H4 (cell line): Measurements from ENCODE around the gene ALOXE3. TPM values are rescaled to one million over a fixed set of nuclear protein-coding genes. Genes with fewer than 3 reads are reported as not detected.
"Not testable (repeated sequence)": the region's sequence is repeated elsewhere in the genome, so short reads cannot be mapped to it uniquely, and the experiment has no call there.

Experiments used
- DNase-seq: peaks from one replicate; pipeline ENCODE4 v3.0.0-alpha.2; 2015; ENCODE audit warnings: low spot score
- total RNA-seq: library from RNA; depleted of rRNA; stranded (reverse); fragments of >200 nt; shearing (Covaris generic); gene quantifications from 2 replicates; pipeline ENCODE4 v1.2.3, GENCODE V29; 2014

ALOXE3 gene
- total RNA-seq, 1 experiment from 2014 or later: not detected

DNA sequence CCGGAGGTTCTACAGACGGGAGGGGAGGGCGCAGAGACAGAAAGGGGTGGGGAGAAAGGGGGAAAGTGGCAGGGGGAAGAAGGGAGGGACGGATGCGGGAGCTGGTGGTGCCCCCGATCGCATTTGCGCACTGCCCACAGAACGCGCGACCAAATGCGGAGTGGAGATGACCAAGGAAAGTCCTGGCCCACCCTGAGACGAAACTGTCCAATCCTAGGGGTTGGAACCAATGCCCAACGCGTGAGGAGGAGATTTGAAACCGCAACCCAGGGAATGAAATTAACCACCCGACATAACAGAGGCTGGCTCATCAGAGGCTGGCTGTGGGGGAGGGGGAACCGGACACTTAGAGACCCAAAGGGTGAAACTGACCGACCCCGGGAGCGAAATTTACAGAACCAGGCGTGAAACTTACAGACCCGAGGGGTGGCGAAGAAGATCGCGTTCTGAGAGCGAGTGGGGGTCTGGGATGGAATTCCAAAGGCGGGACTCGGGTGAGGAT is 4.2 kb upstream of the ALOXE3 start:
- DNase-seq: no peak

DNA sequence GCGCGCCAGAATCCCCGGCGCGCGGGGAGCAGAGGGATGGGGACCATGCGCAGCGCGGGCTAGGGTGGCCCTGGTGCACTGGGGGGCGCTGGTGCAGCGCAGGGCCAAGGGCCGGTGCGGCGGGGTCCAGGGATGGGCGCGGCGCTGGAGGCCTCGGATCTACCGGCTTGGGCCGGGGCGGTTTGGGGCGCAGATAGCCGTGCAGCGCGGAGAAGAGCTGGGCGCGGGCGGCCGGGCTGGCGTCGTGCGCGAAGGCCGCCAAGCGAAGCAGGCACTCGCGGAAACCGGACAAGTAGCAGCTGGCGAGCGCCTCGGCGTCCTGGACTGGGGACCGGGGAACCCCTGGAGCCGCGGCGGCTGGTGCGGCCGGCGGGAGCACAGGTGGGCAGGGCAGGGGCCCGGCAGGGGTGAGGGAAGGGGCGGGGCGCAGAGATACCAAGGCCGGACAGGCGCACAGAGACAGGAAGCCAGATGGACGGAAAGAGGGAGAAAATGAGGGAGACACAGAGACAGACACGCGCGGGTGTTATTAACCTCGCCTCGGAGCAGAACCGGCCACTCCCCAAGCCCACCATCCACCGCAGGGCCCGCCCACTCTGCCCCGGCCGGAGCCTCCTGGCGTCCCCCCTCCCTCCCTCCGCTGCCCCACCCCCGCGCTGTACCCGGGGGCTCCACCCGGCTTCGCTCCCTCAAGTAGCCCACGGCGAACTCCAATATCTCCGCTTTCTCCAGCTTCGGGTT is 3.5 kb upstream of the ALOXE3 start:
- DNase-seq: no peak

DNA sequence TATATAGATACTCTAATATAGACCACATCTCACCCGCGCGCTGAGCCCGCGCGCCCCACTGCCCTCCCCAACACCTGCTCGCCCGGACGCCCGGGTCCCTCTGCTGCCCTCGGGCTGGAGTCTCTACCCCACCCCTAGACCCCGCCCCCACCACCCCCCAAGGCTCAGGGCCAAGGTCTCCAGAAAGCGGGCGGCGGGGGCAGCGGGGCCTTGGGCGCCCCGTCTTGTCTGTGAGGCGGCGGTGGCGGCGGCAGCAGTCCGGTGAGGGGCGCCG is 3.0 kb upstream of the ALOXE3 start:
- DNase-seq: no peak

DNA sequence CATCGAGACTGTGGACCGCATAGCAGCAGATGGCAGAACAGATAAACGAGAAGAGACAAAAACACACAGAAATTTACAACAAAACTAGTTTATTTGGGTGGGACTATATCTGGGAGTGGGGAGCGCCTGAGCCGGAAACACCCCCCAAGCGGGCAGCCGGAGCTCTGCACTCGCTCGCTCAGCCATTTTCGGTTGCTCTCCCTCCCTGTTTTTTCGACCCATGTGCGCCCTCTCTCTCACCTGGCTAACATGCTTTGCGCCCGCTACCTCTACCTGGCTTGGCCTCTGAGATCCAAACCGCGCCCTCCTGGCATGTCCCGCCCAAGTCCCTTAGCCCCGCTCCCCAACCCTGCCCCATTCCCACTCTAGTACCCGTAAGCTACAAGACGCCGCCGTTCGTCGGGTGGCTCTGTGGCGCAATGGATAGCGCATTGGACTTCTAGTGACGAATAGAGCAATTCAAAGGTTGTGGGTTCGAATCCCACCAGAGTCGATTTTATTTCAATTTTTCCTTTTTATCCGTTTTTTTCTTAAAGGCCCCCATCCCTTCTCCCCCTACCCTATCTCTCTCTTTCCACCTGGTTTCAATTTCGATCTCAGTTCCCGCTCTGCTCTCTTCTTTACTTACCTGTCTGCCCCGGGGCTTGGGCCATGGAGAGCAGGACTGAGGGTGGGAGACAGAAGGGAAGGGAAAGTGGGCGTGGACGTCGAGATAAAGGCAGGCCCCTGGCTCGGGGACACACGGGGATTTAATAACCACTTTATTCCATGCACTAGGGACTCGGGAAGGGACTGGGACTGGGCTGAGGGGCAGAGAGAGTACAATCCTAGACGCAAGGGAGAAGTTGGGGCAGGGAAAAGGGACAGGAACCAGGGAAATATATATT is 2.4 kb upstream of the ALOXE3 start:
- DNase-seq: peak; percentile 60

DNA sequence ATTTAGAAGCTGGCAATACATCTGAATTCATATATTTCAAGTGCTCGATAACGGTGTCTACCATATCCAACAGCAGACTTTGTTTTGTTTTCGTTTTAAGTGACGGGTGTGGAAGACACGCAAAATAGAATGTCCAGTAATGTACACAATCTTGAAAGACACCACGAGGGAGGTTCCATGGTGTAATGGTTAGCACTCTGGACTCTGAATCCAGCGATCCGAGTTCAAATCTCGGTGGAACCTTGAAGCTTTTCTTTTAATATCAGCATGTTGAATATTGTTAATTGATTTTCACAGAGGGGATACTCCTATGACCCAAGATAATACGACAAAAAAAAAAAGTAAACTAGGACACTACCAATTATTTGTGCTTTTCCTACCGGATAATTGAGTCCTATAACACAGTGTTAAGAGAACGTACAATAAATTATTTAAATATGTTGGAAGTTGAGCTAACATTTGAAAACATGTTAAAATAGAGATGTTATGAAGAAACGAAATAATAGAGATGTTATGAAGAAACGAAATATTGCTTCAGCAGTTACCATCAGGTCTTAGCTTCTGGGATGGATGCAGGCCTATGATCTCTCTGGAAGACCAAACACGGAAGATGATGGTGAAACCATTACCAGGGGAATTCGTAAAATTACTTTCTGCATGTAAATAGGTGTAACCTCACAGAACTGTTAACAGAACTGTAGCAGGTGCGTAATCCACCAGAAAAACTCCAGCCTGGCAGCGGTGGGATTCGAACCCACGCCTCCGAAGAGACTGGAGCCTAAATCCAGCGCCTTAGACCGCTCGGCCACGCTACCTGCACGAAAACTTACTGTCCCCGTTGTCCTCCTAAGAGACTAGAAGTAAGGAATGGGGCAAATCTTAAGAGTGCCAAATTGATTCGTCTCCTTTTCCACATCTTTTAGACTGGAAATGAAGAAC is 1.5 kb upstream of the ALOXE3 start:
- peak; percentile 87 for DNase-seq

DNA sequence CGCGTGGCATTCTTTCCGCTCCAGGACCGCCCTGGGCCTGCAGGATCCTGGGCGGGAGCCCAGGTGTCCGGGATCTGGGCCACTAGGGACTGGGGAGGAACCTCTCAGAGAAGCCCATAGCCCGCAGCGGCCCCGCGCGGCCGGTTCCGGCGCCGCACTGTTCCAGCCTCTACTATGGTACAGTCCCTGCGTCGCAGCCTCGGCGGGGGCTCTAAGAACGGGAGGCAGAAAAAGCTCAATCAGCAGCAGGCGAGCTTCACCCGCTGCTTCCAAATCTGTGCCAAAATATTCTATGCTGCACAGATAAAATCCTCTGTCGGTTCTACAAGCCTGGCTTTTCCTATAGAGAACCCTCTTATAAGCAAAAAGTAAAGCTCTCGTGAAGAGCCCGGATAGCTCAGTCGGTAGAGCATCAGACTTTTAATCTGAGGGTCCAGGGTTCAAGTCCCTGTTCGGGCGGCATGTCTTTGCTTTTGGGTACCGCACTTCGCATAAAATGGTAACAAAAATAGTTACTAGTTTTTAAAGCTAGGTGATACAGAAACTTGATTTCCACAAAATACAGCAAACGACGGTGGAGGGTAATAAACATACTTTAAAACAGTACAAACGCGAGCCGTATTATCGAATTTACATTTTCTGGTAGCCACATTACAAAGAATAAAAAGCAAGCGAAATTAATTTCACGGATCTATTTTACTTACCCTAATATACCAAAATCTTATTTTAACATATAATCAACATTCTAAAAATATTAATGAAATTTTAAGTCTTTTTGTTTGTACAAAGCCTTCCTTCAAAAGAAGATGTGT is 661 bp upstream of the ALOXE3 start:
- DNase-seq: peak; percentile 55

DNA sequence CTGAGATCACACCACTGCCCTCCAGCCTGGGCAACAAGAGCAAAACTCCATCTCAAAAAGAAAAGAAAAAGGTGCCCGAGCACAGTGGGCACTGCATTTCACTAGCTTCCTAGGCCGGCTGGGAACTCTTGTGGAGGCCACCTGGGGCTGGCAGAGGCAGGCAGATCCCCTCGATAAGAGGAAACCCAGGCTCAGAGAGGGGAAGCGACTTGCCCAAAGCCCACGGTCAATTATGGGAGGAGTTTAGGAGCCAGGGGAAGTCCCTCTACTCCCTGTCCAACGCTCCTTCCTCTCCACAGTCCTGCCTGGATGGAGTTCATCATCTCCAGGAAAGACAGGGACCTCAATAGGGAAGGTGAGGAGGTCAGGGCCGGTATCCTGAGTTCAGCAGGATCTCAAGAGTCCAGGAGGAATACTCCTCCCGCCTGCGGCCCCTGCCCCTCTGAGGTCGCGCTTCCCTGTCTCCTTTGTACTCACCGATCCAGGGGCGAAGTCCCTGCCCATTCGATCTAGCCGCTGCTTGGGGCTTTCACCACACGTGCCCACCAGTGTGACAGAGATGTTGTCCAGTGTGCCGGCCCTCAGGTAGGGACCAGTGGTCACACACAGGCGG is 841 bp downstream of the ALOXE3 start:
- DNase-seq: no peak

DNA sequence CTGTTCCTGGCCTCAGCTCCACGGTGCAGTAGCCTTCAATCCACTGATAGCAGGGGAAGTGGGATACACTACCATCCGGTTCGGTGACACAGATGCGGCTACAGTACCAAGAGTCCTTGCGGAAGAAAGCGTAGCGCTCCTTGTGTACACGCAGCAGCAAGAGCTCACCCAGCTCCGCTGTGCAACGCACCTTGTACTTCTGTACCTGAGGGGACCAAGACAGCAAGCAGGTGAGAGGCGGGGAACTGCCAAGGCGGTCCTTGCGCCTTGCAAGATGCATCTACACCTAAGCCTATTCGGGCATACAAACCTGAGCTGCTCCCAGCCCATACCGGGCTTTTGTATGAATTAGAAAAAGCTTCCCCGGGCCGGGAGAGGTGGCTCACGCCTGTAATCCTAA is 1.5 kb downstream of the ALOXE3 start:
- DNase-seq: no peak

DNA sequence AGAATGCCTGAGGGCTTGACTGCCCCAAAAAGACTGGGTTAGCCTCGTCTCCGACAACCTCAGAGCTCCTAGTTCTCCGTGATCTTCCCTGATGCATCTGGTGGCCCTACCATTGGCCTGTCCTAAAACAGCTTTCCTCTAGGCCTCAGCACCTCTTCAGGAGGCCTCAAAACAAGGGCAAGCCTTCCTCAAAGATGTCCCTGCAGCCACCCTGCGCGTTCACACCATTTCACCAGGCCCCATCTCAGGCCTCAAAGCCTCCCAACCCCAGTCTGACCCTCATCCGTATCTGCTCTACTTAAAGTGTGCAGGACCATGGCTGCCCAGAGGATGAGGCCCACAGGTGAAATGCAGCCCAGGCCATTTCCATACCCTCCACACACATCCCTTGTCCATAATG is 7.4 kb downstream of the ALOXE3 start:
- no peak for DNase-seq

DNA sequence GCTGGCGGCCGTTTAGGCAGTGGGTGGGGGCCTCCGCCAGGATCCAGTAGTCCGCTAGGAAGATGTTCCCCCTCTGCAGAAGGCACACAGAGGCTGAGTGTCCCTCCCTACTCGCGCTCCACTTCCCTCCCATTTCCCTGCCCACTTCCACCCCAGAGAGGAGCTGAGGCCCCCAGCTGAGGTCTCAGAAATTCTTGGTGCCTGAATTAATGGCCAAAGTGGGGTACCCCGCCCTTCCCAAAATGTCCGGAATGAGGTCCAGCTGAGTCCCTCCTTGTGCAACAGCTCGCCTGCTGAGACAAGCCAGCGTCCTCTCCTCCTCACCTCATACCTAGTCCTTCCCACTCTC is 7.9 kb downstream of the ALOXE3 start:
- DNase-seq: no peak

DNA sequence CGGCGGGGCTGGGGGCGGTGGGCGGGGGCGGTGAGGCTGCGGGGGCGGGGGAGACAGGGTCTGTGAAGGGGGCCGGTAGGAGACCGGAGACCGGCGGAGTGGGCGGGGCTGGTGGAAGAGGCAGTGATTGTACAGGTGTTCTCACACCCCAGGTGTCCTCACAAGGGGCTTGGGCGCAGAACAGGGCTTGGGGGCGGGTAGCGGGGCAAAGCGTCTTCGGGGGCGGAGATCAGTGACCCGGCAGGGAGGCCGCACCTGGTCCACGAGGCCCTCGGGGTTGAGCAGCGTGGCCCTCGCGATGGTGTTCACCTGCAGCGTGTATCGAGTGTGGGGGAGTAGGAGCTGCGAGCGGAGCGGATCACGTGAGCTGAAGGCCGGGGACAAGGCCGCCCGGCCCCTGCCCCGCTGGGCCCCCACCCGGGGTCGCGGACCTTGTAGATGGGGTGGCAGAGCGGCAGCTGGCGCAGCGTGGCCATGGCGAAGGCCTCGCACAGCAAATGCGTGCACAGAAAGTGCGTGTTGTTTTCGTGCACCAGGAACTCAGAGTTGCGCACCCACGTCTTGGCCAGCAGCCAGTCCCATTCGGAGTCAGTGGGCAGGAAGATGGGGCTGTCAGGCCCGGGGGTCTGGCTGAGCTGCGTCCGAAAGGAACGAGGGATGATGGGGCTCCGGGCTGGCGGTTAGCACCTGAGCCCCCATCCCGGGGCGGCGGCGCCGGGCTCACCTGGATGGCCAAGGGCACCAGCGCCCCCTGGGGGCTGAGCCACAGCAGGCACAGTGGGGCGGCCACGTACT is 8.5 kb downstream of the ALOXE3 start:
- no peak for DNase-seq

DNA sequence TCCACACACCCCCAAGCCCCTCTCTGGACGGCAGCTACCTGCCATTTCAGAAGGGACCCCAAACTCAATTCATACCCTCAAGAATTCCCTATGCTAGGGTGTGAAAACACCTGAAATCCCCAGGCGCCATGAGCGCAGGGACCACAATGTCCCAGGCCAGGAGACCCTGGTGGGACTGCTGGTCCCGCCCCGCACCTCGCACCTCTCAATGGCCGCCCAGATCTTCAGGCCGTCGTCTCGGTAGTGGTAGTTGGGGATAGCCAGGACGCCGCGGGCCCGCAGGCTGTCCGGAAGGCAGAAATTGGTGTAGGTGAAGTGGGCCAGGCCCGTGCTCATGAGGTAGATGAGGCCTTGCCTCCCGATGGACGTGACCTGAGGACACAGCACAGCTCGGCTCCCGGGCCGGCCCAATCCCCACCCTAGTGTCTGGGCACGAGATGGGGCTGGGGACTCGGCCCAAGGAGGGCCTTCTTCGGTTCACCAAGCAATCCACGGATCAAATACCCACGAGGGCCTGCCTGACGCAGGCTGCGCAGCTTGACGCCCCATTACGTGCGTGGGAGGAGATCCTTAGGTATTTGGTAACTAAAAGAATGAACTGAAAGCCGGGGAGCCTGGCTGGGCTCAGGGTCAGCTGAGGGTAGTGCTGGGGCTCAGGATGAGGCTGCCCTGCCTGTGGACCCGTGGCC is 9.2 kb downstream of the ALOXE3 start:
- no peak for DNase-seq

DNA sequence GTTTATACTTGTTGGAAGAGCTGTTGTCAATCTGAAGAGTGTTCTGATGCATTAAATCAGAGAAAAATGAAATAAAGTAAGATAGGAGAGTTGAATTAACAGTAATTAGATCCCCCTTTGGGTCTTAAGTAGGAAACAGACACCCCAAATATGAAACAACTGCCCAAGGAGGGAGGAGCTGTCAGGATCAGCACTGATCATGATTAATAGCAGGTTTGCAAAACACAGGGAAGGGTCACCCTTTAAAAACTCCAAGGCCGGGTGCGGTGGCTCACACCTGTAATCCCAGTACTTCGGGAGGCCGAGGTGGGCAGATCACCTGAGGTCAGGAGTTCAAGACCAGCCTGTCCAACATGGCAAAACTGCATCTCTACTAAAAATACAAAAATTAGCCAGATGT is 11.3 kb downstream of the ALOXE3 start:
- not testable (repeated sequence) for DNase-seq

DNA sequence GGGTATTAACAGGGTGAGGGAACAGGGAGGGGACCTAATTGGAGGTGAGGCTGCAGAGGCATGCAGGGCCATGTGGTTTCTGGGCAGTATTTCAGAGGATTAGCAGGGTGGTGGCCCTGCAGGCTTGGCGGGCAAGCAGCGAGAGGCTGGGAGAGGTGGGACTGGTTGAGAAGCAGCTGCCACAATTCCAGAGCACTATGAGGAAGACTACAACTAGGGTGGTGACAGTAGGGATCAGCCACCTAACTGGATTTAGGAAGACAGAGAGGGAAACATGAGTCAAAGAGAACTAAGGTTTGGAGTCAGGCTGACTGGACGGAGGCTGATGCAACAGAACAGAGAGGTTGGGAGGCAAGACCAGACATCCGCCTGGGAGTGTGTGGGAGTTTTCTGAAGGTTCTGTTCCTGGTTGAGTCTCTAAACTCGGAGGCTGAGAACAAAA is 12.3 kb downstream of the ALOXE3 start:
- no peak for DNase-seq

DNA sequence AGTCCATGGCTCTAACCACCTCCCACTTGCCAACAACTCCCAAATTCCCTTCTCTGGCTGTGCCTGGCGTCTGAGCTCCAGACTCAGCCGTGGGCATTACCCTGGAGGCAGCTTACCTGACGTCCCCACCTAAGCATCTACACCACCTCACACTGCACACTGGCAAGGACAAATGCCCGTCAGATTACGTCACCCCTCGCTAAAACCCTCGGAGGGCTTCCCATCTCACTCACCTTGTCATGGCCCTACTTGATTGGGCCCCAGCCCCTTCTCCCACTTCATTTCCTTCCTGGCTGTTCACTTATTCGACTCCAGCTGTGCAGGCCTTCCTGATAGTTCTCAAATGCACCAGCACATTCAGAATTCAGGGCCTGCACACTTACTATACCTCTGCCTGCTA is 13.4 kb downstream of the ALOXE3 start:
- no peak for DNase-seq

DNA sequence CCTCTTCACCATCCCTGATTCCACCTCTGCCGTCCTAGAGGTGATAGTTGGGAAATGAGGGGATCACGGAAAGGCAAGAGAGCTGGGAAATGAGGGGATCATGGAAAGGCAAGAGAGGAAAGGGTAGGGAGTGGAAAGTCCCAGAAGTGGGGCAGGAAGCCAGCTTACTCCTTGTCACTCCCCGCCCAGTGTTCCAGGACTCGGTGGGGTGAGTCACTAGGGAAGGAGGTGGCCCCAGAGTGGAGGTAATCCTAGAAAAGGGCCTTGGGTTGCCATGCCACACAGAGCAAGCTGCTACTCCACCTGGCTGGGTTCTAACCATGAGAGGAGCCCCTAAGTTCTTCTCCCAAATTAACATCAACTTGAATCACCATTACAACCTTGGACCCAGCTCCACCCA is 14.8 kb downstream of the ALOXE3 start:
- DNase-seq: no peak

DNA sequence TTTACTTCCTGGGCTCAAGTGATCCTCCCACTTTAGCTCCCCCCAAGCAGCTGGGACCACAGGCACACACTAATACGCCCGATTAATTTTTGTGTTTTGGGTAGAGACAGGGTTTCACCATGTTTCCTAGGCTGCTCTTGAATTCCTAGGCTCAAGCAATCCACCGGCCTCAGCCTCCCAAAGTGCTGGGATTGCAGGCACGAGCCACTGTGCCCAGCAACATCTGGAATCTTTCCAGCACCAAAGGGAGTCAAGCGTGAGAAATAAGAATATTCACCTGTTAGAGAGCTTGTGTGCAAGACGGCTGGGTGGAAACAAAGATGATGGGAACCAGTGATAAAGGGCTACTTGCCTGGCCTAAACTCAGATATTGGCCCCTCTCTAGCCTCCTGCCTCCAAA is 16.6 kb downstream of the ALOXE3 start:
- DNase-seq: no peak

DNA sequence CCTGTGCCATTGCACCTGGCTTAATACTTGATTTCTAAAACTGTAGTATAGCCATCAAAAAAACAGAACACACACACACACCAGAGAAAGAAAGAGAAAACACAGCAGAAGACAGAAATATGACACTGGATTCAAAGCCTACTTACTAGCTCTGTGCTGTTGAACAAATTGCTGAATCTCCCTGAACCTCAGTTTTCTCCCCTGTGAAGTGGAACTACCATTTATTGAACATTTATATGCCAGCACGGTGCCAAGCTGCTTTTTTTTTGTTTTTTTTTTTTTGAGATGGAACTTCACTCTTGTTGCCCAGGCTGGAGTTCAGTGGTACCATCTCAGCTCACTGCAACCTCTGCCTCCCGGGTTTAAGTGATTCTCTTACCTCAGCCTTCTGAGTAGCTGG is 17.6 kb downstream of the ALOXE3 start:
- DNase-seq: no peak

DNA sequence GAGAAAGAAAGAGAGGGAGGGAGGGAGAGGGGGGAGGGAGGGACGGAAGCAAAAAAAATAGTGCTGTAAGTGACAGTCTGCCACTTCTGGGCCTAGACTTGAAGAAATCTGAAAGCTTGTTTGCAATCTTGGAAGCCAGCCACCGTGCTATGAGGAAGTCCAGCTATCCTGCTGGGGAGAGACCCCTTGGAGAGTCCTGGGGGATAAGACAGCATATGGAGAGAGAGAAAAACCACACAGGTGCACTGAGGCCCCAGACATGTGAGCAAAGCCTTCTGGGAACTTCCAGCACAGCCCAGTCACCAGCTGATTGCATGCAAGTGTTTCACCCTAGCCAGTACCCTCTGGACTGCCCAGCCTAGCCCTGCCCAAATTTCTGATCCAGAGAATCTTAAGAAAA is 18.2 kb downstream of the ALOXE3 start:
- DNase-seq: no peak
